ENCODE results near the gene TSPOAP1.
A peak's percentile ranks its signal among the peaks of the same experiment; 100 is the strongest.

The TSPOAP1 gene, protein sequence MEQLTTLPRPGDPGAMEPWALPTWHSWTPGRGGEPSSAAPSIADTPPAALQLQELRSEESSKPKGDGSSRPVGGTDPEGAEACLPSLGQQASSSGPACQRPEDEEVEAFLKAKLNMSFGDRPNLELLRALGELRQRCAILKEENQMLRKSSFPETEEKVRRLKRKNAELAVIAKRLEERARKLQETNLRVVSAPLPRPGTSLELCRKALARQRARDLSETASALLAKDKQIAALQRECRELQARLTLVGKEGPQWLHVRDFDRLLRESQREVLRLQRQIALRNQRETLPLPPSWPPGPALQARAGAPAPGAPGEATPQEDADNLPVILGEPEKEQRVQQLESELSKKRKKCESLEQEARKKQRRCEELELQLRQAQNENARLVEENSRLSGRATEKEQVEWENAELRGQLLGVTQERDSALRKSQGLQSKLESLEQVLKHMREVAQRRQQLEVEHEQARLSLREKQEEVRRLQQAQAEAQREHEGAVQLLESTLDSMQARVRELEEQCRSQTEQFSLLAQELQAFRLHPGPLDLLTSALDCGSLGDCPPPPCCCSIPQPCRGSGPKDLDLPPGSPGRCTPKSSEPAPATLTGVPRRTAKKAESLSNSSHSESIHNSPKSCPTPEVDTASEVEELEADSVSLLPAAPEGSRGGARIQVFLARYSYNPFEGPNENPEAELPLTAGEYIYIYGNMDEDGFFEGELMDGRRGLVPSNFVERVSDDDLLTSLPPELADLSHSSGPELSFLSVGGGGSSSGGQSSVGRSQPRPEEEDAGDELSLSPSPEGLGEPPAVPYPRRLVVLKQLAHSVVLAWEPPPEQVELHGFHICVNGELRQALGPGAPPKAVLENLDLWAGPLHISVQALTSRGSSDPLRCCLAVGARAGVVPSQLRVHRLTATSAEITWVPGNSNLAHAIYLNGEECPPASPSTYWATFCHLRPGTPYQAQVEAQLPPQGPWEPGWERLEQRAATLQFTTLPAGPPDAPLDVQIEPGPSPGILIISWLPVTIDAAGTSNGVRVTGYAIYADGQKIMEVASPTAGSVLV (N-terminal part only)
- total RNA-seq = 7.0 to 24.5 (median 13.0) reads per million in 18 experiments

DNA sequence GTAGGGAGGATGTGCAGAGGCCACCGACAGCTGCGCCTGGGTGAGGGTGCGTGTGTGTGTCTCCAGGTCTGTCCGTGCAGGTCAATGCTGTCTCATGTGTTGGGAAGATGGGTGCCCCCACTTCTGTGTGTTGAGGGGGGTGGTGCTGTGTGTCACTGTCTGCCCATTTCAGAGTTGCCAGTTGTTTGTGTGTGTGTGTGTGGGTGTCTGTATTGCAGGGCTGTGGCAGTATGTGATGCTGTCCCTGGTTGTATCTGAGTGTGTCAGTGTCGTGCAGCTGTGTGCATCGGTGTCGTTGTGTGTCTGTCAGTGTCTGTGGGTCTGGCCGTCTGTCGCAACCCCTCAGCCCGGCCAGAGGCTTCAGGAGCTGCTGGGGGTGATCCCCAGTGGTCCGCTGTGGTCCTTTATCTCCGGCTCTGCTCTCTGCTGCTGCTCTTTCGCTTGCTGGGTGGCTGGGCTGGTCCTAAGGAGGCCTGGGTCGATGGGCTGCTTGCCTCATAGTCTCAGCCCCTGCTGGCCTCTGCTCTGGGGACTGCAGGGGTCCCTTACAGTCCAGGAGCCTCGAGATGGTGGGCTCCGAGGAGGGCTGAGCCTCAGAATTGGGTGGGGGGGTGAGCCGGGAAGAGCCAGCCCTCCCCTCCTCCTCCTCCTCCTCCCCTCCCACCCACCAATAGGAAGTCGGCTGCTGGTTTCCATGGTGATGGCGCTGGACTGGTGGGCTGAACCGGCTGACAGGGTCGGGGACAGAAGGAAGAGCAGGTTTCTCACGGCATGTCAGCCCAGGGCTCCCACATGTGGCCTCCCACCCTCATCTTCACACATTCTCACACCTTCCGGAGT is at the start of gene TSPOAP1:
TSPOAP1 (minus strand) TSS at position 601 of the 840 bp plus-strand sequence. CDS start 875 bp downstream, outside the sequence.
- peak; percentile 67 to 84 for DNase-seq

DNA sequence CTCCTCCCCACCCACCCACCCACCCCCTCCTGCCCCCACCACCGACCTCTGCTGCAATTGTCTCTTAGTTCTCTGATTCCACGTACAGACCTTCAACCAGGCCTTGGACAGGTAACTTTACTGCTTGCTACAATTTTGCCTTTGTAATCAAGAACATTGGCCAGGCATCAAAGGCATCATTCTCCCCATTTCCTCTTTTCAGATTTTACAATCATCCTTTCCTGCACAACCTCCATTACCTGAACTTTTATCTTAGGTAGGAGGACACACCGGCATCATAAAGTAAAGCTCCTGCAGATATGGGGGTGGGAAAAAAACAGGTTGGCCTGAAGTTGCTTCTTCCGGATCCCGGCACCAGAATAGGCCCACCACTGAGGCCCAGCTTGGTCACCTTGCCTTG is 49.1 kb upstream of the TSPOAP1 start:
- no peak for DNase-seq

DNA sequence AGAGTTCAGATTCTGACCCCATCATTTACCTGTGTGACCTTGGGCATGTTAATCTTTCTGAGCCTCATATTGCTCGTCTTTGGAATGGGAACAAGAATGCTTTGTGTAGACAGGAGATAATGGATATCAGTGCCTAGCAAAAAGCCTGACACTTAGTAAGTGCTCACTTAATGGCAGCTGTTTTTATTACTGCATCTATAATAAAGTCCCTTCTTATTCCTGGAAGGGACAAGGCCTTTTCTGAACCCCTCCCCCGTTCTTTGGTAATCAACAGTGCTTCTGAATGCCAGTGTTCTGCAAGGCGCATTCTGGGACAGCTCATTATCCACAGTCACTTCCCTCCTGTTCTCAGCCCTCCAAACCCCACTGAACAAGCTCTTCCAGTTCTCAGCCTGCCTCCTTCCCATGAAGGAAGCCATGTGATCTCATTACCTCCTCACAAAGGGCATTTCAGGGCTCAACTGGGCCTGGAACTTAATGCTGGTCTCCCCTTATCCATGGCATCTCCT is 48.6 kb upstream of the TSPOAP1 start:
- peak; percentile 52 to 54 for DNase-seq

DNA sequence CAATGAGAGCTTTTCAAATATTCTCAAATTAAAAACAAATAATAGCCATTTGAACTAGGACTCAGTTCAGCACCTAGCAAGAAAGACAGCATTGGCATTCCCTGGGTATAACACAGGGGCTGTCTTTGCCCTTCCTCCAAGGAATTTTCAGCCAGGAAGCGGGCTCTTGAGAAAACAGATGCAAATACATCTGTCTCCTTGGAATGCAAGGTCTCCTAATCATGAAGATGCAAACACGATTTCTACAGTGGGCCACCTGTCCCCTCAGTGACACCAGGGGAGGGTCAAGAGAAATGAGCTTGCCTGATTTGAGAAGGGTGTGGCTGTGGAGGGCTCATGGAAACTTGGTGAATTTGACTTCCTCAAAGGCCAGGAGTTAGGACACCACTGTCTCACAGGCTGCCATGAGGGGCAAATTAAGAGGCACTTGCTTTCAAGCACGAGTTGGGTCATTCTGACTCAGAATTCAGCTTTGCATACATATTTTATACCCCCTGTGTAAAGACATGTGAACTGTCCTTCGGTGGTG is 47.9 kb upstream of the TSPOAP1 start:
- DNase-seq = peak; percentile 70 to 80

DNA sequence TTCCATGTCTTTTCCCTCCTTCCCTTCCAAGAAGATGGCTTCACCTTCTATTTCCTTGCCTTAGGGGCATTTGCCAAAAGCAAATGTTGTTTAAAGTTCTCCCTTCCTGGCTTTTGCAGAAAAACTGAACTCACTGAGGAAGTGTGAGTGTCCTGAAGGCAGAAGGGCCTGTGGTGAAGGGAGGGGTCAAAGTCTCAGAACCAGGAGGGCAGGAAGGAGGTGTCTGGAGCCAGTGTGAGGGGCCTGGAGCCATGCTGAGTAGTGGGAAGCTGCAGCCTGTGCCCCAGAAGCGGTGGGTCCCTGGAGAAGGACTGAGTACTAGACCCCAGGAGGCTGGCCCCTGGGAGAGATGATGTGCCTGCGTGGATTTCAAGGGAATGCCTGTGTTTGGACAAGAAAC is 47.2 kb upstream of the TSPOAP1 start:
- DNase-seq = peak; percentile 14 to 15

DNA sequence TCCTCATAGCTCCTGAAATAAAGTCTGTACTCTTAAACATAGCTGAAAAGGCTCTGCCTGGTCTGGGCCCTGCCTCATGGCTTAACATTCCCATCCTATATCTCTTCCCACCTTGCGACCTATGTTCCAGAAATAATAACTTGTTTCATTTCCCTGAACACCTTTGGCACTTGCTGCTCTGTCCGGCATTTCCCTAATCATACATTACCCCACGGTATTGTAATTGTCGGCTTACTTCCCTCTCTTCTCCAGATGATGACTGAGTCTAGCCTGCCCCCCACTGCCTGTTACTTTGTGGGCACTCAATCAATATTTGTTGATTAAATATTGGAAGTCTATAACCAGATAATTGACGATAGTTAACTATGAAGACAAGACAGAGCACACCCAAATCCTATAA is 46.7 kb upstream of the TSPOAP1 start:
- peak; percentile 15 to 28 for DNase-seq

DNA sequence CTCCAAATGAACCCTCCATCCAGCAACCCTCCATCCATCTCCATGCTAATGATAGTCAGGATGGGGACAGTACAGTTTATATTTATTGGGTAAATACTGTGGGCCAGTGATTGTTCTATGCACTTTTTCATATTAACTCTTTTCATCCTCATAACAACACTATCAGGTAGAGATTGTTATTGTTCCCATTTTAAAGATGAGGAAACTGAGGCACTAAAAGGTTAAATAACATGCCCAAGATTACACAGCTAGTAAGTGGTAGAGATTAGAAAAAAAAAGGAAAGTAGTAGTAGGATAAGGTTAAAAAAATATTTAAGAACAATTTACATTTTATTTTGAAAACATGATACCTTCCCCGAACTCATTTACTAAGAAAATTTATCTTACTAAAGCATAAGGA is 45.3 kb upstream of the TSPOAP1 start:
- DNase-seq = no peak

DNA sequence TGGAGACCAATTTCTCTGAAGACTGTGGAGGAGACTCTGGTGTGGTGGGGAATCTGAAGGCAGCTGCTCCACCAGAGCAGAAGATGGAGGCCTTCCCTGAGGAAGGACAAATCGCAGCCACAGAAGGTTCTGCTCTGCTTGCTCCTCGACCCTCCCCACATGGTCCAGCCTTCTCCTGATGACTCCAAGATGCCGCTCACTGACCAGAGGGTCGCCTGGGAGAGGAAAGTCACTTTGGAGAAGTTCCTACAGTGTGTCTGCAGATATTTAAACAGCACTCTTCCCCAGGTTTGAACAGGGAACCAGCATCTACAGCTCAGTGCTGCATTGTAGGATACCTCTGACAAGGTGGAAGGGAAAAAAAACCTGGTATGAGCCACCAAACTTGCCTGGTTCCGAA is 44.4 kb upstream of the TSPOAP1 start:
- DNase-seq = no peak

DNA sequence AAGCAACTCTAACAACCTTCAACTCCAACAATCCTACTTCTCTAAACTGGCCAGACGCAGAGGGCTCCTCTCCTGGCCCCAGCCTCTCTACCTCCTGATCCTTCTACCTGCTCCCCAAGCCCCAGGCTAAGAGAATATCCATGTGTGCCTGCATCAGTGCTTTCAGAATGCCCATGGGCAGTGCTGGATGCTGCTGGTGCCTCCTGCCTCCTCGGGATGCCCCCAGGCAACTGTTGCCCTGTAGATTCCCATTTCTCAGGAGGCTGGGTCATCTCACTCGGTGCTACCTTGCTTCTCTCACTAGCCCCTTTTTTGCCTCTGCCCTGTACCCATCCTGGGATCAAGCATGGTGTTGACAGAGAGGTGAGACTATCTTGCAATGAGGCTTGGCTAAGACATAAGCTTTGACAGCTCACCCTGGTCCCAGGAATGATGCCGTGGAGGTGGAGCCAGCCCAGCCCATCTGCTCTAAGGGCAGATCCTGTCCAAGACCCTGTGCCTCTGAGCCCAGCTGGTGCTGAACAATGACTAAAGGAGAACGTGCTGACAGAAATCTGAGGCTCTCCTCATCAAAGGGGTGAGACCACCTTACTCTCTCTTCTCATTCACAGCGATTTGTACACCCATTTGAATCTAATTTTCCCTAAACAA is 42.8 kb upstream of the TSPOAP1 start:
- no peak for DNase-seq

DNA sequence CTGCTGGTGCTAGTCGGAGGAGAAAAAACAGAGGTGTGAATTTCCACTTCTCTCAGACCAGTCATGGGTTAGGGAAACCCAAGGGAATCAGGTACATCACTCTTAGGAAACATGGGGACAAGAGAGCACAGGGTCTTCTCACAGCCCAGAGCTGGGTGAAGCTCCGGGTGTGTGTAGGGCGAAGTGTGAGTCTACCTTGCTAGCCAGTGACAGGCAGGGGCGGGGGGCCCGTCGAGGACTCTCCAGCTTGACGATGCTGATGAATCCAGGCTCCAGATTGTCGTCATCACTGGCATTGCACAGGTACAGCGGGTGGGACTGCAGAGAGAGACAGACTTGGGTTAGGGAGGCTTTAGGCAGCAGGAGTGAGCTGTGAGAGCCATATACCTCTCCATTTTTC is 42.1 kb upstream of the TSPOAP1 start:
- no peak for DNase-seq

DNA sequence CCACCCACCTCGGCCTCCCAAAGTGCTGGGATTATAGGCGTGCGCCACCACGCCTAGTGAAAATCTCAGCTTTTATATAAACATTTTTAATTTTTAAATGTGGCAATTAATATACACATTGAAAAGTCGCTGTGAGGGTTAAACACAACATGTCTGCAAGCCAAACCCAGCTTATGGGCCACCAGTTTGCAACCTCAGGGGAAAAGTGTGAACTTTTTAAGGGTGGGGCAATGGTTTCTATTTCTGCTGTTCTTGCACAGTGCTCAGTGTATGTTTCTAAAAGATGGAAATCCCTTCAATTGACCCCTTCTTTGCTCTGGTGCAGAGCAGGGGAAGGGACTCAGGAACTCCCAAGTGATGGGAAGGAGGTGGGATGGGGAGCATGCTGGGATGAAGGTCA is 41.7 kb upstream of the TSPOAP1 start:
- DNase-seq = no peak

DNA sequence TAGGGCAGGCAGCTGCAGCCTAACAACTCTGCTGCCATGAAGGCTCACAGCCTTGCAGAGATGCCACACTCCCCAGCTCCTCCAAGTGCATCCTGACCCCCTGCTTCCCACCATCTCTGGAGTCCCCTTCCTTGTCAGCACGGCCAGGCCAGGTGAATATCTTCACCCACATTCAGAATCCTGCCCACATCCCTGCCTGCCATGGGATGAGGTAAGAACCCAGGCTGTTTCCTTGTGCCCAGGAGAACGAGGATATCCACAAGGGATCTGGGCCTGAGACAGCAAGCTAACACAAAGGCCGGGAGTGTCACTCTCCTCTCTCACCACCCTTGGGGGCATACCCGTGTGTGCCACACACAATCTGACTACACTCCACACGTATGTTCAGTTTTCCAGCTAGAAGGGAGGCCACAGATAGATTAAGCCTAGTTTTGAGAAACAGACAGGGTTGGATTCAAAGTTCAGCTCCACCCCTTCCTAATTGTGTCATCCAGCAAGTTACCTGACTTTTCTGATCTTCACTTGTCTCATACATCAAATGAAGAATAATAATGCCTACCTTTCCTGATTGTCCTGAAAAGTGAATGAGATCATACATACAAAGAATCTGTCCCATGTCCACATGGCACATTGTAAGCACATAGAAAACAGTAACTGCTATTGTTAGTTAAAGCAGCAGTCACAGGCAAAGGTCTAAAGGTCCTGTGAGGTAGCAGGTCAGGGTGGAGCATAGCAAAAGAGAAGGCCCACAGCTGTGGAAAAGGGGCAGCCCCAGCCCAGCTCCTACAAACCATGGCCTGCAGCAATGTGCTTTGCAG is 40.8 kb upstream of the TSPOAP1 start:
- no peak for DNase-seq

DNA sequence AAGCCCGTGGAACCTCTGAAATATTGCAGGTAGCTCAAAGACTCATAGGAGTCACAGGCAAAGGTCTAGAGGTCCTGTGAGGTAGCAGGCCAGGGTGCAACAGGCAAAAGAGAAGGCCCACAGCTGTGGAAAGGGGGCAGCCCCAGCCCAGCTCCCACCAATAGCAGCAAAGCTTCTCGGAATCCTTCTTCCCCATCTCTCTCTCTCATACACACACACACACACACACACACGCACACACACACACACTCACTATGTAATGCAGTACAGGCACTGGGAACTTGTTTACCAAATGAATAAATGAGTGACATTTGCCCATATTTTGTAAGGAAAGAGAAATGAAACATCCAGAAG is 40.2 kb upstream of the TSPOAP1 start:
- DNase-seq = peak in 1 of 2 donors; percentile 10

DNA sequence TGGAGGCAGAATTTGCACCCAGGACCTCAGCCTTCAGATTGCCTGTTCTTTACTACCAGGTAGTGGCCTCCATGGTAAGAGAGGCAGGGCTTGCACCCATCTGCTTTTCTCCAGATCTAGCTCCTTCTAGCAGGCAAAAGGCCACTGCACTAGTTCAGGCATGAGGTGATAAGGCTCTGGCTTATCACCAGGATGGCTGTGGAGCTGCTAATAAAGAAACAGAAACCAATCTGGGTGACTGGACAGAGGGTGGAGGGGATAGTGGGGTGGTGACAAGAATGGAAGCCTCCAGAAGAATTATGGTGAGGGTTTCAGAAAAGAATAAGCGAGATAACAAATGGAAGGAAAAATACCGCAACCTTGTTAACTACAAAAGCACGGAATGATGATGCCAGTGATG is 38.9 kb upstream of the TSPOAP1 start:
- no peak for DNase-seq

DNA sequence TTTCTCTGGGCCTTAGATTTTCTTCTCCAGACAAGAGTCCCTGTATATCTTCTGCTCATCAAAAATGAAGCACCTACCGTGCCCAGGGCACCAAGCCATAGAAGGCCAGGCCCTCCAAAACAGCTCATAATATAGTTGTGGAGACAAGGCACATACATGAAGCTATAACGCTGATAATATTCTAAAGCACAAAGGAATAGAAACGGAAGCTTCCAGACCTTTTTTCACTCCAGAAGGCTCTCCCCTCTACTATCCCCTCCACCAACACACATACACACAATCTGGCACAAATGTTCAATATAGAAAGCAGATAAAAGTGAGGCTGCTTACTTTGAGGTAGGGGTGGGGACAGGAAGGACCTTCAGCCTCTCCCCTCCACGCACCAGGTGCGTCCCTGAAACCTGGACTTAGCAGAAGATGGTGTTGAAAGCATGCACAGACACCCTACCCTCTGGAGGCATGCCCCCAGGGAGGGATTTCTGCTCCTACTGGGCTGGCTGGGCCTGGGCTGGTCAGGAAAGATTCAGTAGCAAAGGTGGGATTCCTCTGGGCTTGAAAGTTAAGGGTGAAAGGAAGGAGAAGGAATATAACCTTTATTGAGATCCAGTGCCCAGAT is 37.5 kb upstream of the TSPOAP1 start:
- DNase-seq = no peak

DNA sequence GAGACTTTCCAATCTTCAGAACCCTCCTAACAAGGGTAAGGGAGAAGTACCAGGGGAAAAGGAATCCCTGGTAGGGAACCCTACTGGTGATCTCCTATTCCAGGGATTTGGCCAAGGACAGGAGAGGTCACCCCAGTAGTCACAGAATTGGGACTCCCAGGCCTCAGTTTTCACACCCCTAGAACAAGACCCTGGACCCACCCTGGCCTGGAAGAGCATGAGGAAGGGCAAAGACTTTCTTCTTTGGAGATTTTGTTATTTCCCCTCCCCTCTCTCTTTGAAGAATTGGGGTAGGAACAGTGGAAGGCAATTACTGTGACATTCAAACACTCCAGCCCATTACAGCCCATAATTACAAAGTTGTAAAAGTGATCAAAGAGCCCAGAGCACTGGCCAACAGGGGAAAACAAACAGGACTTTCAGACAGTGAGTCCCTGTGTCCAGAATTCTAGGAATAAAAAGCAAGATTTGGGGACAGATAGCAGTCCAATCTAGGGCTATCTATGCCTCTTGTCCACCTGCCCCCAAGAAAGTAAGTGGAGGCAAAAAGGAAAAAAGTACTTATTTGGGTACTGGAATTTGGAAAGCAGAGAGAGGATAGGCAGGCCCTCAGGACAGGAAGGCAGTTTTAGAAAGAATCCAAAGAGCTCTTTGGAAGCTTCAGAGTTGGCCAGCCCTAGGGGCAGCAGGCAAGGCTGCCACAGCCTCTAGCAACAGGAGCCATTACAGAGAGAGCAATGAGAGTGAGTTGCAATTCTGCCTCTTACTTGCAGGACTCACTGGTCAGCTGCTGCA is 36.8 kb upstream of the TSPOAP1 start:
- DNase-seq = no peak

DNA sequence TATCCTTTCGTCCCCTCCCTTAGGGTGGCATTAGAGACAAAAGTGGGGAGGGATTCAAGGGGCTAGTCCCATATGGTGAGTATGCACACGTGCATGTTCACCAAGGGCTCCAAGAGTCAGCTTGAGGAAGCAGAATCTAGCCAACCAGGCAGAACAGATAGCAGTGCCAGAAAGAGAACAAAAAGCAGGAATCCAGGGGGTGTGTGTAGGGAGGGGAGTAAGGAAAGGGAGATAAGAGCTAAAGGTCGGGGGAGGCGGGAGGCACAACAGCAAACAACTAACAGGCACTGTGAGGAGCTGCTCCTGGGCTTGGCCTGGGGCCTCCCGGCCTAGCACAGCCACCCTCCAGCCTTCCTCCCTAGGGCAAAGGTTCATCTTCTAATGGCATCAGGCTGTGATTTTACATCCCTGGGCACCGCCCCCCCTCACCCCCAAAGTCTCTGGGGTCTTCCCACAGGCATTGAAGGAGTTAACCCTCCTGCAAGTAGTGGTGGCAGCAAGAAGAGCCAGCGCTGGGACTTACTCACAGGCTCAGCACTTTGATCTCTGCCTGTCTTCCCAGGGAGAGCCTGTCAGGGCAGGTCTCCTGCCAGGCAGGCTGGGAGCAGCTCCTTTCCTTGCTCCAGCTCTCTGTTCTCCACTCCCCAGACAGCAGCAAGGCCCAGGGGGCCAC is 35.8 kb upstream of the TSPOAP1 start:
- DNase-seq = no peak

DNA sequence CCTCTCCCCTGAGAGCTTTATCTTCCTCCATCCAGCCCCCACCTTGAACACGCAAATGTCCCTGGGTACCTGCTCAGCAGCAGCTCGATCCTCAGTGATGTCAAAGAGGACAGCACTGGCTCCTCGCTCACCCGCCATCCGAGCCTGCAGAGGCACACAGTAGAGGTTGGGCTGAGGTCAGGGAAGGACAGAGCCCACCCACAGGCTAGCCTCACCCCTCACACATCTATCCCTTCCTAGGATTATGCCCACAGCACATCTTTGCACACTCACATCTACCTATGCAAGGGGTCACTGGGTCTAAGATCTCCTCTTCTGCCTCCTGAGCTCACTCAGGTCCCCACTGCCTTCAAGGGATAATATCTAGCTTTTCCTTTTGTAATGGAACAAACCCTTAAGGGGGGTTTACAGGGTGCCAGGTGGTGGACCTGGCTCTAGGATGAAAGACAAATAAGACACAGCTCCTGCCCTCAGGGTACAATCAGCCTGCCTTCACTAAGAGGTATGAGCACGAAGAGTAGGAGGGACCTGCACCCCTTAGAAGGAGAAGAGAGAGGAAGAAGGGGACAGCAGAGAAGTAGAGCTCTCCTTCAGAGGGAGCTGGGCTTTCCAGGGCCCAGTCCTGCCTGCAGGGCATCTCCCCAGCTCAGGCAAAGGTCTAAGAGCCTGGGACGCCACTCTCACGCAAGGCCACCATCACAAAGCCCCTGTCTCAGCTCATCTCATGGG is 35.0 kb upstream of the TSPOAP1 start:
- no peak for DNase-seq

All from inflammatory macrophage (primary cell).